Hepatocyte (in vitro differentiated cells): ENCODE results near the gene ARHGAP26. TPM values are rescaled to one million over a fixed set of nuclear protein-coding genes. Genes with fewer than 3 reads are reported as not detected.

Experiments
- DNase-seq: peaks from one replicate; pipeline ENCODE4 v3.0.0-alpha.2; 2016; ENCODE audit warnings: low spot score
- H2AFZ ChIP-seq: fragments of 200-600 bp; sonication (generic); 2 replicates; pipeline ENCODE4 v1.6.0; 2016; ENCODE audit warnings: antibody characterized with exemption, mild to moderate bottlenecking
- H3K27ac ChIP-seq: fragments of 200-600 bp; sonication (generic); 2 replicates; pipeline ENCODE4 v1.5.1; 2016; ENCODE audit warnings: mild to moderate bottlenecking
- H3K27me3 ChIP-seq: fragments of 200-600 bp; sonication (generic); 2 replicates; pipeline ENCODE4 v1.6.1; 2016
- H3K36me3 ChIP-seq: fragments of 200-600 bp; sonication (generic); replicated peaks from 2 replicates; pipeline ENCODE4 v1.5.1; 2016; ENCODE audit warnings: low read depth; ENCODE audit not compliant: insufficient read depth
- H3K4me1 ChIP-seq: fragments of 200-600 bp; sonication (generic); 2 replicates; pipeline ENCODE4 v1.5.1; 2016; ENCODE audit warnings: mild to moderate bottlenecking, moderate library complexity; ENCODE audit not compliant: insufficient read depth
- H3K4me2 ChIP-seq: fragments of 200-600 bp; sonication (generic); 2 replicates; pipeline ENCODE4 v1.6.0; 2016
- H3K4me3 ChIP-seq: fragments of 200-600 bp; sonication (generic); 2 replicates; pipeline ENCODE4 v1.5.1; 2016; ENCODE audit warnings: mild to moderate bottlenecking
- H3K79me2 ChIP-seq: fragments of 200-600 bp; sonication (generic); 2 replicates; pipeline ENCODE4 v1.6.0; 2017; ENCODE audit warnings: mild to moderate bottlenecking
- H3K9me2 ChIP-seq: fragments of 200-600 bp; sonication (generic); replicated peaks from 2 replicates; pipeline ENCODE4 v1.6.0; 2017; ENCODE audit warnings: mild to moderate bottlenecking; ENCODE audit not compliant: insufficient read depth
- H3K9me3 ChIP-seq: fragments of 200-600 bp; sonication (generic); 2 replicates; pipeline ENCODE4 v1.5.1; 2016; ENCODE audit warnings: low read depth, mild to moderate bottlenecking
- H4K20me1 ChIP-seq: fragments of 200-600 bp; sonication (generic); 2 replicates; pipeline ENCODE4 v1.6.0; 2016; ENCODE audit warnings: mild to moderate bottlenecking; ENCODE audit not compliant: insufficient read depth, poor library complexity, severe bottlenecking
- CTCF ChIP-seq: fragments of 200-600 bp; sonication (generic); IDR thresholded peaks from 2 replicates; pipeline ENCODE4 v1.5.1; 2016; ENCODE audit warnings: antibody characterized with exemption, mild to moderate bottlenecking; ENCODE audit not compliant: poor library complexity
- EZH2 ChIP-seq: fragments of 200-600 bp; sonication (generic); IDR thresholded peaks from 2 replicates; pipeline ENCODE4 v1.6.1; 2016; ENCODE audit warnings: antibody characterized with exemption, mild to moderate bottlenecking, borderline replicate concordance
- EZH2phosphoT487 ChIP-seq: fragments of 200-600 bp; sonication (generic); IDR thresholded peaks from one replicate; pipeline ENCODE4 v1.6.1; 2018; ENCODE audit warnings: antibody characterized with exemption, mild to moderate bottlenecking, low read depth, moderate library complexity; ENCODE audit not compliant: unreplicated experiment, severe bottlenecking
- WGBS: methylation state at CpG from one replicate; pipeline ENCODE4 v1.1.6; 2016; ENCODE audit warnings: low lambda C conversion rate; ENCODE audit errors: missing lambda C conversion rate; 5-methylcytosine and 5-hydroxymethylcytosine counted together
- polyA plus RNA-seq: library from polyadenylated mRNA; unstranded; fragments of >200 nt; fragmentation: Nextera tagmentation; extraction: Ambion mirVana; gene quantifications from 2 replicates; pipeline ENCODE4 v1.2.1, GENCODE V29; 2016
- total RNA-seq: library from RNA; depleted of rRNA; stranded (reverse); fragments of >200 nt; gene quantifications from 2 replicates; pipeline ENCODE4 v1.2.3, GENCODE V29; 2014

ARHGAP26 gene
- total and polyA plus RNA-seq, 2 experiments from 2014 or later = 16.5 to 19.8 TPM

- no peak overlapping the region for H2AFZ ChIP-seq
- no peaks in the 10 kb centered on the region for H3K9me2 ChIP-seq
- no peaks in the 10 kb centered on the region for H3K9me3 ChIP-seq
- WGBS = 80% methylated on average over 7 of the region's 7 CpGs
- no peak overlapping the region for H3K4me2 ChIP-seq
- H3K4me1 ChIP-seq = no peaks in the 10 kb centered on the region
- no peaks in the 10 kb centered on the region for H4K20me1 ChIP-seq
- TF ChIP-seq EZH2phosphoT487 = no peak
- TF ChIP-seq CTCF = no peak
- no peak for TF ChIP-seq EZH2
- H3K4me3 ChIP-seq = no peak overlapping the region
- H3K79me2 ChIP-seq = no peaks in the 10 kb centered on the region
- H3K36me3 ChIP-seq = no peaks in the 10 kb centered on the region
- no peak for DNase-seq
- H3K27me3 ChIP-seq = no peaks in the 10 kb centered on the region
- H3K27ac ChIP-seq = no peak overlapping the region
Observed at GRCh38 chr5:143019614-143020515, 249.7 kb downstream of the ARHGAP26 start.

GRCh38 chr5:143021595-143021994 is 251.4 kb downstream of the ARHGAP26 start:
- H3K79me2 ChIP-seq = no peaks in the 10 kb centered on the region
- TF ChIP-seq EZH2 (no peak), EZH2phosphoT487 (no peak), CTCF (no peak)
- no peak overlapping the region for H2AFZ ChIP-seq
- no peaks in the 10 kb centered on the region for H3K9me3 ChIP-seq
- no peaks in the 10 kb centered on the region for H3K9me2 ChIP-seq
- WGBS = 95% methylated on average over 2 of the region's 2 CpGs
- no peak for DNase-seq
- H3K4me1 ChIP-seq = peaks cover 9% of the 10 kb centered on the region
- no peaks in the 10 kb centered on the region for H4K20me1 ChIP-seq
- H3K4me2 ChIP-seq = no peak overlapping the region
- H3K27me3 ChIP-seq = no peaks in the 10 kb centered on the region
- H3K4me3 ChIP-seq = no peak overlapping the region
- H3K27ac ChIP-seq = no peak overlapping the region
- H3K36me3 ChIP-seq = no peaks in the 10 kb centered on the region

GRCh38 chr5:143023411-143024096 is 253.4 kb downstream of the ARHGAP26 start:
- TF ChIP-seq EZH2 = no peak
- TF ChIP-seq CTCF = no peak
- no peak for TF ChIP-seq EZH2phosphoT487
- Histone ChIP-seq H2AFZ (no peak overlapping the region), H3K4me1 (peaks cover 9% of the 10 kb centered on the region), H3K36me3 (no peaks in the 10 kb centered on the region), H3K9me3 (no peaks in the 10 kb centered on the region), H3K27me3 (no peaks in the 10 kb centered on the region), H3K79me2 (no peaks in the 10 kb centered on the region), H3K4me2 (no peak overlapping the region), H3K27ac (no peak overlapping the region), H3K4me3 (no peak overlapping the region), H4K20me1 (no peaks in the 10 kb centered on the region), H3K9me2 (no peaks in the 10 kb centered on the region)
- 58% methylated on average over 10 of the region's 10 CpGs for WGBS
- no peak for DNase-seq
